Measurements from ENCODE around the gene SPOCK1. TPM values are rescaled to one million over a fixed set of nuclear protein-coding genes. Genes with fewer than 3 reads are reported as not detected.

The SPOCK1 gene
- polyA plus RNA-seq, 3 donors: 1.8 to 5.7 (median 2.1) TPM

DNA sequence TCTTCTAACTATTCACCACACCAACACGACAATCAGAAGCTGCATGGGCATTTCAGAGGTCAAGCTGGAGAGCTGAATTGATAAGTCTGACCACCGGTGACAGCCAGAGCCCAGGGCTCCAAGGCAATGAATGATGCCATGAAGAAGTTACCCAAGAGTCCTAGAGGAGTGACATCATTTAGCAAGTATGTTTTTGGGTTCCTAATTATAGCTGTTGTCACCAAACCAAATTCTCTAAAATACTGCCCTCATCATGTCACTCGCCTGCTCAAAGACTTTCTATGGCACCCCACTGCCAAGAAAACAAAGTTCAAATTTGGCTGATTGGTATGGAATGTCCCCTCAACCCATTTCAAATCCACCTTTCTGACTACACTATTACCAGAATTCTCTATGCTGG lies 235.1 kb downstream of the SPOCK1 start:
- no peak overlapping the region for H3K27ac ChIP-seq (ENCODE audit: low read depth in 1 of 2, low read length in 2 of 2)
- H3K4me3 ChIP-seq (replicated peaks in 1 of 3; ENCODE audit: low read depth in 2 of 3, low read length in 3 of 3): no peak overlapping the region
- H3K79me2 ChIP-seq (ENCODE audit: insufficient read depth, low read length): no peaks in the 10 kb centered on the region
- Mint-ChIP-seq H3K27me3 (ENCODE audit: low read depth in 3 of 3) (peaks cover 3 to 7% (median 4%) of the 10 kb centered on the region in 3 donors), H3K4me3 (no peak overlapping the region), H3K9me3 (peaks cover 0 to 5% (median 0%) of the 10 kb centered on the region in 7 donors), H3K36me3 (no peaks in the 10 kb centered on the region), H3K27ac (no peak overlapping the region), H3K4me1 (no peaks in the 10 kb centered on the region)
- H3K36me3 ChIP-seq (replicated peaks in 1 of 2; ENCODE audit: control insufficient read depth in 1 of 2, insufficient read depth in 2 of 2, low read length in 2 of 2): no peaks in the 10 kb centered on the region
- no peak overlapping the region for H3K9ac ChIP-seq (ENCODE audit: insufficient read depth, low read length, poor library complexity, severe bottlenecking)
- no peaks in the 10 kb centered on the region for H3K4me1 ChIP-seq (ENCODE audit: control insufficient read depth in 1 of 2, insufficient read depth in 2 of 2, low read length in 2 of 2)
- DNase-seq: no peak
- H3K27me3 ChIP-seq (ENCODE audit: control insufficient read depth in 2 of 2, insufficient read depth in 2 of 2, low read length in 2 of 2): peaks cover 0 to 2% of the 10 kb centered on the region in 2 donors
- TF ChIP-seq, protein P1, sequence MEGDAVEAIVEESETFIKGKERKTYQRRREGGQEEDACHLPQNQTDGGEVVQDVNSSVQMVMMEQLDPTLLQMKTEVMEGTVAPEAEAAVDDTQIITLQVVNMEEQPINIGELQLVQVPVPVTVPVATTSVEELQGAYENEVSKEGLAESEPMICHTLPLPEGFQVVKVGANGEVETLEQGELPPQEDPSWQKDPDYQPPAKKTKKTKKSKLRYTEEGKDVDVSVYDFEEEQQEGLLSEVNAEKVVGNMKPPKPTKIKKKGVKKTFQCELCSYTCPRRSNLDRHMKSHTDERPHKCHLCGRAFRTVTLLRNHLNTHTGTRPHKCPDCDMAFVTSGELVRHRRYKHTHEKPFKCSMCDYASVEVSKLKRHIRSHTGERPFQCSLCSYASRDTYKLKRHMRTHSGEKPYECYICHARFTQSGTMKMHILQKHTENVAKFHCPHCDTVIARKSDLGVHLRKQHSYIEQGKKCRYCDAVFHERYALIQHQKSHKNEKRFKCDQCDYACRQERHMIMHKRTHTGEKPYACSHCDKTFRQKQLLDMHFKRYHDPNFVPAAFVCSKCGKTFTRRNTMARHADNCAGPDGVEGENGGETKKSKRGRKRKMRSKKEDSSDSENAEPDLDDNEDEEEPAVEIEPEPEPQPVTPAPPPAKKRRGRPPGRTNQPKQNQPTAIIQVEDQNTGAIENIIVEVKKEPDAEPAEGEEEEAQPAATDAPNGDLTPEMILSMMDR (IDR thresholded peaks at IDR 0.05): no peak
- no peak overlapping the region for H2AFZ ChIP-seq (ENCODE audit: insufficient read depth, low read depth, low read length, poor library complexity, severe bottlenecking)
- H4K20me1 ChIP-seq (ENCODE audit: insufficient read depth, low read length): no peaks in the 10 kb centered on the region
- intact Hi-C loops (cut with micrococcal nuclease): no loop called here
- no peaks in the 10 kb centered on the region for H3K9me3 ChIP-seq (replicated peaks in 1 of 2; ENCODE audit: control insufficient read depth in 1 of 2, insufficient read depth in 1 of 2, low read length in 2 of 2)
- H3K4me2 ChIP-seq (replicated peaks; ENCODE audit: extremely low read depth, low read length, poor library complexity, severe bottlenecking): no peak overlapping the region
- WGBS (ENCODE audit: insufficient coverage): 100% methylated on average over 2 of the region's 3 CpGs

DNA sequence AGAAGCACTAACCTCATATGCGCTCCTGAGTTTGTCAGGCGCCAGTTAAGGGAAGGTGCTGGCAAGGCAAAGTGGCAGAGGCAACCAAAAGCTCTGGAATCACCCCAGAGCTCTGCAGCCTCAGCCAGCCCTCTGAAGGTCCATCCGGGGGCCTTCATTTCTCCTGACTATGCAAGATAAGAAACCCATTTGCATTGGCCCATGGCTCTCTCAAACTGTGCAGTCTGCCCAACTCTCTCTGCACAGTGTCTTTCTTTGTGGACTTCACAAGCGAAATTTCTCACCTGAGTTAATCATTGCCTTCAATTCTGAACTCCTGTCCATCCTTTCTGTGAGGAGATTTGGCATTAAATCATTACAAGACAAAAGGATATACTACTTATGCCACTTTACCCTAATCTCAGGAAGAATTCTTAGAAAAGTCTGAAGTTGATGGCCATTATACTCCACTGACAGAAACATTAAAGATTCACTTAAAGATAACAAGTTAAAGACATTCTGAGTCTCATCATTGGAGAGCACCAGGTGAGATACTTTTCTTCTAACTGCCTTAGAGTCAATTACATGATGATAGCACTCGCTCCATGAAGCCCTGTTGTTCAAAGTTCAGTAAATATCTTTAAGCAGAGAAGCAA lies 235.6 kb downstream of the SPOCK1 start:
- Histone ChIP-seq H3K4me2 (replicated peaks; ENCODE audit: extremely low read depth, low read length, poor library complexity, severe bottlenecking) (no peak overlapping the region), H3K27ac (ENCODE audit: low read depth in 1 of 2, low read length in 2 of 2) (no peak overlapping the region), H2AFZ (ENCODE audit: insufficient read depth, low read depth, low read length, poor library complexity, severe bottlenecking) (no peak overlapping the region), H3K4me3 (replicated peaks in 1 of 3; ENCODE audit: low read depth in 2 of 3, low read length in 3 of 3) (no peak overlapping the region), H3K27me3 (ENCODE audit: control insufficient read depth in 2 of 2, insufficient read depth in 2 of 2, low read length in 2 of 2) (peaks cover 0 to 2% of the 10 kb centered on the region in 2 donors), H3K36me3 (replicated peaks in 1 of 2; ENCODE audit: control insufficient read depth in 1 of 2, insufficient read depth in 2 of 2, low read length in 2 of 2) (no peaks in the 10 kb centered on the region), H3K79me2 (ENCODE audit: insufficient read depth, low read length) (no peaks in the 10 kb centered on the region), H4K20me1 (ENCODE audit: insufficient read depth, low read length) (no peaks in the 10 kb centered on the region), H3K9ac (ENCODE audit: insufficient read depth, low read length, poor library complexity, severe bottlenecking) (no peak overlapping the region), H3K9me3 (replicated peaks in 1 of 2; ENCODE audit: control insufficient read depth in 1 of 2, insufficient read depth in 1 of 2, low read length in 2 of 2) (no peaks in the 10 kb centered on the region), H3K4me1 (ENCODE audit: control insufficient read depth in 1 of 2, insufficient read depth in 2 of 2, low read length in 2 of 2) (no peaks in the 10 kb centered on the region)
- H3K9me3 Mint-ChIP-seq: peaks cover 0 to 6% (median 0%) of the 10 kb centered on the region in 7 donors
- DNase-seq: no peak
- H3K27me3 Mint-ChIP-seq (ENCODE audit: low read depth in 3 of 3): peaks cover 3 to 7% (median 4%) of the 10 kb centered on the region in 3 donors
- TF ChIP-seq, protein P1 (IDR thresholded peaks at IDR 0.05): no peak
- no peaks in the 10 kb centered on the region for H3K36me3 Mint-ChIP-seq
- no peak overlapping the region for H3K27ac Mint-ChIP-seq
- no peaks in the 10 kb centered on the region for H3K4me1 Mint-ChIP-seq
- intact Hi-C loops (cut with micrococcal nuclease): no loop called here
- no peak overlapping the region for H3K4me3 Mint-ChIP-seq
- 70% methylated on average over 3 of the region's 5 CpGs for WGBS (ENCODE audit: insufficient coverage)
